AG04450 (cell line): ENCODE measurements around the gene IQUB. TPM values are rescaled to one million over a fixed set of nuclear protein-coding genes. Genes with fewer than 3 reads are reported as not detected.

Source experiments
- CTCF ChIA-PET: fragments of 300-600, 350-600 bp; formaldehyde crosslinking; extraction: SDS; loops from one replicate; lab custom pipeline; 2022; ENCODE audit warnings: antibody characterized with exemption, inconsistent platforms; lab: Charles Lee
- POLR2A ChIA-PET: fragments of 350-600 bp; formaldehyde crosslinking; extraction: SDS; loops from one replicate; lab custom pipeline; 2021; ENCODE audit warnings: antibody characterized with exemption, inconsistent platforms; lab: Yijun Ruan, JAX
- DNase-seq: peaks from one replicate; pipeline ENCODE4 v3.0.0-alpha.2; 2011; ENCODE audit warnings: low read depth, low spot score
- H3K27ac ChIP-seq: one replicate; pipeline ENCODE4 v1.5.1; 2012; ENCODE audit warnings: low read depth, low read length, control low read depth
- H3K27me3 ChIP-seq: one replicate; pipeline ENCODE4 v1.6.0; 2012; ENCODE audit warnings: low read length; ENCODE audit not compliant: control insufficient read depth, insufficient read depth
- H3K4me3 ChIP-seq: 2 replicates; pipeline ENCODE4 v1.5.1; 2011; ENCODE audit warnings: mild to moderate bottlenecking, low read depth, low read length, control low read depth
- H3K9me3 ChIP-seq: 2 replicates; pipeline ENCODE4 v1.5.1; 2012; ENCODE audit warnings: low read length; ENCODE audit not compliant: control insufficient read depth, insufficient read depth
- polyA plus RNA-seq: library from polyadenylated mRNA; depleted of rRNA; stranded (reverse); fragments of >200 nt; gene quantifications from 2 replicates; pipeline ENCODE4 v1.2.3, GENCODE V29; 2011
- TF ChIP-seq, protein P1 (sequence below): IDR thresholded peaks from 2 replicates; pipeline ENCODE4 v1.5.1; 2011; ENCODE audit warnings: low read depth, low read length, control low read depth, inconsistent platforms

IQUB gene
- polyA plus RNA-seq, 1 experiment = 0.06 TPM

DNA sequence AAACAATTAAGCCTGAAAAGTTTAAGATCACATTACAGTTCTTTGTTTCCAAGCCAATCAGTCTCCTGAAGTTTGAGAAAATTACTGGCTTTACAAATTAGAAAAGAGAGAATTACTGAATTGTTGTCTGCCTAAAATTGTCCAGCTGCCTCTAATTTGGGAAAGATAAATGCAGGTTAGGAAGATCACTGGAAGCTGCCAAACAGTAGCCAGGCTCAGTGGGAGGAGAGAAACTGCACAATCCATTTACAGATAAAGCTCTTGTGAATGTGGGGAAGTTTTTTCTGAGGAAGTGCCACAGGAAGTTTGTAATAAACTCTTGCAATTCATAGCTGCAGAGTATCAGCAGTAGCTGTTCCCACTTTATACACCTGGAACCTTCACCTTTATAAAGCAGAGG, 100.7 kb downstream of the IQUB start:
- POLR2A ChIA-PET = no interaction called here
- CTCF ChIA-PET = no interaction called here
- H3K27ac ChIP-seq = no peak overlapping the region
- DNase-seq = no peak
- H3K27me3 ChIP-seq = no peaks in the 10 kb centered on the region
- TF ChIP-seq, protein P1, sequence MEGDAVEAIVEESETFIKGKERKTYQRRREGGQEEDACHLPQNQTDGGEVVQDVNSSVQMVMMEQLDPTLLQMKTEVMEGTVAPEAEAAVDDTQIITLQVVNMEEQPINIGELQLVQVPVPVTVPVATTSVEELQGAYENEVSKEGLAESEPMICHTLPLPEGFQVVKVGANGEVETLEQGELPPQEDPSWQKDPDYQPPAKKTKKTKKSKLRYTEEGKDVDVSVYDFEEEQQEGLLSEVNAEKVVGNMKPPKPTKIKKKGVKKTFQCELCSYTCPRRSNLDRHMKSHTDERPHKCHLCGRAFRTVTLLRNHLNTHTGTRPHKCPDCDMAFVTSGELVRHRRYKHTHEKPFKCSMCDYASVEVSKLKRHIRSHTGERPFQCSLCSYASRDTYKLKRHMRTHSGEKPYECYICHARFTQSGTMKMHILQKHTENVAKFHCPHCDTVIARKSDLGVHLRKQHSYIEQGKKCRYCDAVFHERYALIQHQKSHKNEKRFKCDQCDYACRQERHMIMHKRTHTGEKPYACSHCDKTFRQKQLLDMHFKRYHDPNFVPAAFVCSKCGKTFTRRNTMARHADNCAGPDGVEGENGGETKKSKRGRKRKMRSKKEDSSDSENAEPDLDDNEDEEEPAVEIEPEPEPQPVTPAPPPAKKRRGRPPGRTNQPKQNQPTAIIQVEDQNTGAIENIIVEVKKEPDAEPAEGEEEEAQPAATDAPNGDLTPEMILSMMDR = no peak
- H3K9me3 ChIP-seq = peaks cover 4% of the 10 kb centered on the region; the same call in 1 of the 2 replicates
- no peak overlapping the region for H3K4me3 ChIP-seq

DNA sequence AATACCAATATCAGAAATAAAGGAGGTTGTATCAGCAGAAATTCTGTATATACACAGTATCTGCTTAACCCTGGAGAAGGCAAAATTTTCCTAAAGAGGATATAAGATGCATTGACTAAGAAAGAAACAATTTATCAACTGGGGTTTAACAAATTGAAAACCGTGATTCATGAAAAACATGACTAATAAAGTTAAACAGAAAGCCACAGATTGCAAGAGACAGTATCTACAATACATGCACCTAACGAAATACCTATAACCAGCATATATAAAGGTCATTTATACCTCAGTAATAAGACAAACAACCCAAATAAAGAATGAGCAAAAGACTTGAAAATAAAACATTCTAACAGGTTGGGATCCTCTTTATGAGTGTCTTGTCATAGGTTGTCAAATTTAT, 101.8 kb downstream of the IQUB start:
- POLR2A ChIA-PET = no interaction called here
- Histone ChIP-seq H3K27ac (no peak overlapping the region), H3K9me3 (no peaks in the 10 kb centered on the region; the same call in 1 of the 2 replicates), H3K27me3 (no peaks in the 10 kb centered on the region), H3K4me3 (no peak overlapping the region)
- CTCF ChIA-PET = no interaction called here
- DNase-seq = no peak
- TF ChIP-seq, protein P1 = no peak

DNA sequence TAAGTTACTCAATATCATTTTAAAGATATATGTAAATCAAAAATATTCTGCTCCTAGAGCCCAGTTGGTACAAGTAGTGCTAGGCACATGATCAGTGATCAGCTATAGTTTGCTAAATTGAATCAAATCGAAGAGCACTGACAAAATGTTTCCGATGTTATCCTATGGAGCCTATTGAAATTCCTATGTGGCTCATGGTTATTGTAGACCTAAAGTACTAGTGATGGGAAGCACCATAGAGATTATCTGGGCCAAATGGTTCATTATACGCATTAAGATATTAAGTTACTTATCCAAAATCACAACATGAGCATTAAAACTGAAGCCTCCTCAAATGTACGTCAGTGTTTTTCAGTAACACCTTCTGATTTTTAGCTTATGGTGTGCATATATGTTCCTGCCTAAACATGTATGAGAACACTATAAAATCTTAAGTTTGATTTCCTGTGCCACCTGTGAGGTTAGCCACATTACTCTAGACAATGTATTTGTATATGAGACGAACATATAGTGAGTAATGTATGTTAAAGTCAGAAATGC, 103.2 kb downstream of the IQUB start:
- Histone ChIP-seq H3K27me3 (no peaks in the 10 kb centered on the region), H3K27ac (no peak overlapping the region), H3K9me3 (no peaks in the 10 kb centered on the region), H3K4me3 (no peak overlapping the region)
- TF ChIP-seq, protein P1 = no peak
- CTCF ChIA-PET = no interaction called here
- POLR2A ChIA-PET = no interaction called here
- DNase-seq = no peak

DNA sequence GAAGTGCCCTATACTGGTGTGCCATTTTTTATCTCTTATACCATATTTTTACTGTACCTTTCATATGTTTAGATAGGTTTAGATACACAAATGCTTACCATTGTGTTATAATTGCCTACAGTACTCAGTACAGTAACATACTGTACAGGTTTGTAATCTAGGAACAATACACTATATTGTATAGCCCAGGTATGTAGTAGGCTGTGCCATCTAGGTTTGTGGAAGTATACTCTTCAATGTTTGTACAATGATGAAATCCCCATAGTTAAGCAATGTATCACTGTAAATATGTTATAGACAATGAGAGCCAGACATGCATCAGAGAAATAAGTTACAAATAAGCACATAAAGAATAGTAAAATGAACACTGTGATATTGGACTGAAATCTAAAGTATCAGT, 109.1 kb downstream of the IQUB start:
- no peak for DNase-seq
- CTCF ChIA-PET = no interaction called here
- POLR2A ChIA-PET = no interaction called here
- Histone ChIP-seq H3K4me3 (no peak overlapping the region), H3K27me3 (no peaks in the 10 kb centered on the region), H3K27ac (no peak overlapping the region), H3K9me3 (peaks cover 10% of the 10 kb centered on the region)
- TF ChIP-seq, protein P1 = no peak

DNA sequence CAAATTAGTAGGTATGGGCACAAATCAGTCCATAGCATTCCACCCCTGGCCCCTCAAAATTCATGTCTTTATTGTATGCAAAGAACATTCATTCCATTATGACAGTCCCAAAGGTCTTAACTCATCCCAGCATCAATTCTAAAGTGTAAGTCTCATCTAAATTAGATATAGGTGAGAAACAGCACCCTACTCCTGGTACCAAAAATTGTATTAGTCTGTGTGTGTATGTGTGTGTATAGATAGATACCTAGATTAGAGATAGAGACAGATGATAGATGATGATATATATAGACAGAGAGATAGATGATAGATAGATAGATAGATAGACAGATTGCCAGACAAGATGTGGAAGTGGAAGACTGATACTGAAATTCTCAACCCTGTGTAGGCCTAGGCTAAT, 109.9 kb downstream of the IQUB start:
- no peak overlapping the region for H3K27ac ChIP-seq
- ChIA-PET POLR2A (no interaction called here), CTCF (no interaction called here)
- TF ChIP-seq, protein P1 = no peak
- H3K9me3 ChIP-seq = peaks cover 10% of the 10 kb centered on the region
- no peak overlapping the region for H3K4me3 ChIP-seq
- H3K27me3 ChIP-seq = no peaks in the 10 kb centered on the region
- no peak for DNase-seq
